ENCODE measurements around the gene SSX2IP. TPM values are rescaled to one million over a fixed set of nuclear protein-coding genes. Genes with fewer than 3 reads are reported as not detected.

SSX2IP gene
- total and polyA plus RNA-seq, 2 experiments from 2014 or later, result 23.2 to 28.4 TPM

GRCh38 chr1:84738237-84738636 lies 48.0 kb upstream of the SSX2IP start (continued):
- TF ChIP-seq, protein P1, sequence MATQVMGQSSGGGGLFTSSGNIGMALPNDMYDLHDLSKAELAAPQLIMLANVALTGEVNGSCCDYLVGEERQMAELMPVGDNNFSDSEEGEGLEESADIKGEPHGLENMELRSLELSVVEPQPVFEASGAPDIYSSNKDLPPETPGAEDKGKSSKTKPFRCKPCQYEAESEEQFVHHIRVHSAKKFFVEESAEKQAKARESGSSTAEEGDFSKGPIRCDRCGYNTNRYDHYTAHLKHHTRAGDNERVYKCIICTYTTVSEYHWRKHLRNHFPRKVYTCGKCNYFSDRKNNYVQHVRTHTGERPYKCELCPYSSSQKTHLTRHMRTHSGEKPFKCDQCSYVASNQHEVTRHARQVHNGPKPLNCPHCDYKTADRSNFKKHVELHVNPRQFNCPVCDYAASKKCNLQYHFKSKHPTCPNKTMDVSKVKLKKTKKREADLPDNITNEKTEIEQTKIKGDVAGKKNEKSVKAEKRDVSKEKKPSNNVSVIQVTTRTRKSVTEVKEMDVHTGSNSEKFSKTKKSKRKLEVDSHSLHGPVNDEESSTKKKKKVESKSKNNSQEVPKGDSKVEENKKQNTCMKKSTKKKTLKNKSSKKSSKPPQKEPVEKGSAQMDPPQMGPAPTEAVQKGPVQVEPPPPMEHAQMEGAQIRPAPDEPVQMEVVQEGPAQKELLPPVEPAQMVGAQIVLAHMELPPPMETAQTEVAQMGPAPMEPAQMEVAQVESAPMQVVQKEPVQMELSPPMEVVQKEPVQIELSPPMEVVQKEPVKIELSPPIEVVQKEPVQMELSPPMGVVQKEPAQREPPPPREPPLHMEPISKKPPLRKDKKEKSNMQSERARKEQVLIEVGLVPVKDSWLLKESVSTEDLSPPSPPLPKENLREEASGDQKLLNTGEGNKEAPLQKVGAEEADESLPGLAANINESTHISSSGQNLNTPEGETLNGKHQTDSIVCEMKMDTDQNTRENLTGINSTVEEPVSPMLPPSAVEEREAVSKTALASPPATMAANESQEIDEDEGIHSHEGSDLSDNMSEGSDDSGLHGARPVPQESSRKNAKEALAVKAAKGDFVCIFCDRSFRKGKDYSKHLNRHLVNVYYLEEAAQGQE (IDR thresholded peaks at IDR 0.05; ENCODE audit: unreplicated experiment), result no peak
- TF ChIP-seq JUNB (IDR thresholded peaks at IDR 0.05; ENCODE audit: unreplicated experiment), result no peak
- TF ChIP-seq, protein P2, sequence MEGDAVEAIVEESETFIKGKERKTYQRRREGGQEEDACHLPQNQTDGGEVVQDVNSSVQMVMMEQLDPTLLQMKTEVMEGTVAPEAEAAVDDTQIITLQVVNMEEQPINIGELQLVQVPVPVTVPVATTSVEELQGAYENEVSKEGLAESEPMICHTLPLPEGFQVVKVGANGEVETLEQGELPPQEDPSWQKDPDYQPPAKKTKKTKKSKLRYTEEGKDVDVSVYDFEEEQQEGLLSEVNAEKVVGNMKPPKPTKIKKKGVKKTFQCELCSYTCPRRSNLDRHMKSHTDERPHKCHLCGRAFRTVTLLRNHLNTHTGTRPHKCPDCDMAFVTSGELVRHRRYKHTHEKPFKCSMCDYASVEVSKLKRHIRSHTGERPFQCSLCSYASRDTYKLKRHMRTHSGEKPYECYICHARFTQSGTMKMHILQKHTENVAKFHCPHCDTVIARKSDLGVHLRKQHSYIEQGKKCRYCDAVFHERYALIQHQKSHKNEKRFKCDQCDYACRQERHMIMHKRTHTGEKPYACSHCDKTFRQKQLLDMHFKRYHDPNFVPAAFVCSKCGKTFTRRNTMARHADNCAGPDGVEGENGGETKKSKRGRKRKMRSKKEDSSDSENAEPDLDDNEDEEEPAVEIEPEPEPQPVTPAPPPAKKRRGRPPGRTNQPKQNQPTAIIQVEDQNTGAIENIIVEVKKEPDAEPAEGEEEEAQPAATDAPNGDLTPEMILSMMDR (conservative IDR thresholded peaks at IDR 0.05; ENCODE audit: low read depth in 2 of 2), result no peak

- no peak overlapping the region for H3K4me3 Mint-ChIP-seq
- Histone ChIP-seq H3F3A (replicated peaks; ENCODE audit: low read depth) (no peaks in the 10 kb centered on the region; the same call in 1 of the 2 replicates), H3K4me1 (ENCODE audit: insufficient read depth) (peaks cover 36% of the 10 kb centered on the region), H4K20me1 (replicated peaks; ENCODE audit: insufficient read depth) (no peaks in the 10 kb centered on the region), H3K4me3 (no peak overlapping the region), H2AFZ (peak overlapping the region; percentile 95; the same call in 1 of the 2 replicates), H3K4me2 (no peak overlapping the region), H3K9me2 (ENCODE audit: insufficient read depth) (no peaks in the 10 kb centered on the region), H3K27ac (ENCODE audit: low read depth) (no peak overlapping the region), H3K27me3 (ENCODE audit: insufficient read depth) (no peaks in the 10 kb centered on the region), H3K36me3 (ENCODE audit: insufficient read depth) (no peaks in the 10 kb centered on the region), H3K79me2 (replicated peaks; ENCODE audit: insufficient read depth) (no peaks in the 10 kb centered on the region)
- no peak overlapping the region for H3K27ac Mint-ChIP-seq
- H3K4me1 Mint-ChIP-seq, result peaks cover 35% of the 10 kb centered on the region
- DNase-seq (ENCODE audit: low spot score), result no peak
- H3K36me3 Mint-ChIP-seq (ENCODE audit: low read depth), result peaks cover 2% of the 10 kb centered on the region; the same call in 1 of the 3 replicates
- H3K27me3 Mint-ChIP-seq (ENCODE audit: insufficient read depth, low read depth, poor library complexity), result no peaks in the 10 kb centered on the region
- ATAC-seq, result no peak
- H3K9me3 Mint-ChIP-seq, result no peaks in the 10 kb centered on the region; the same call in 1 of the 3 replicates
- no peak for TF ChIP-seq CREB1 (CRISPR knock-in tag; IDR thresholded peaks at IDR 0.05; ENCODE audit: low read depth)
- no peak for TF ChIP-seq JUNB (IDR thresholded peaks at IDR 0.05; ENCODE audit: unreplicated experiment)
- TF ChIP-seq, protein P2 (conservative IDR thresholded peaks at IDR 0.05; ENCODE audit: low read depth in 2 of 2), result no peak
- TF ChIP-seq, protein P3, sequence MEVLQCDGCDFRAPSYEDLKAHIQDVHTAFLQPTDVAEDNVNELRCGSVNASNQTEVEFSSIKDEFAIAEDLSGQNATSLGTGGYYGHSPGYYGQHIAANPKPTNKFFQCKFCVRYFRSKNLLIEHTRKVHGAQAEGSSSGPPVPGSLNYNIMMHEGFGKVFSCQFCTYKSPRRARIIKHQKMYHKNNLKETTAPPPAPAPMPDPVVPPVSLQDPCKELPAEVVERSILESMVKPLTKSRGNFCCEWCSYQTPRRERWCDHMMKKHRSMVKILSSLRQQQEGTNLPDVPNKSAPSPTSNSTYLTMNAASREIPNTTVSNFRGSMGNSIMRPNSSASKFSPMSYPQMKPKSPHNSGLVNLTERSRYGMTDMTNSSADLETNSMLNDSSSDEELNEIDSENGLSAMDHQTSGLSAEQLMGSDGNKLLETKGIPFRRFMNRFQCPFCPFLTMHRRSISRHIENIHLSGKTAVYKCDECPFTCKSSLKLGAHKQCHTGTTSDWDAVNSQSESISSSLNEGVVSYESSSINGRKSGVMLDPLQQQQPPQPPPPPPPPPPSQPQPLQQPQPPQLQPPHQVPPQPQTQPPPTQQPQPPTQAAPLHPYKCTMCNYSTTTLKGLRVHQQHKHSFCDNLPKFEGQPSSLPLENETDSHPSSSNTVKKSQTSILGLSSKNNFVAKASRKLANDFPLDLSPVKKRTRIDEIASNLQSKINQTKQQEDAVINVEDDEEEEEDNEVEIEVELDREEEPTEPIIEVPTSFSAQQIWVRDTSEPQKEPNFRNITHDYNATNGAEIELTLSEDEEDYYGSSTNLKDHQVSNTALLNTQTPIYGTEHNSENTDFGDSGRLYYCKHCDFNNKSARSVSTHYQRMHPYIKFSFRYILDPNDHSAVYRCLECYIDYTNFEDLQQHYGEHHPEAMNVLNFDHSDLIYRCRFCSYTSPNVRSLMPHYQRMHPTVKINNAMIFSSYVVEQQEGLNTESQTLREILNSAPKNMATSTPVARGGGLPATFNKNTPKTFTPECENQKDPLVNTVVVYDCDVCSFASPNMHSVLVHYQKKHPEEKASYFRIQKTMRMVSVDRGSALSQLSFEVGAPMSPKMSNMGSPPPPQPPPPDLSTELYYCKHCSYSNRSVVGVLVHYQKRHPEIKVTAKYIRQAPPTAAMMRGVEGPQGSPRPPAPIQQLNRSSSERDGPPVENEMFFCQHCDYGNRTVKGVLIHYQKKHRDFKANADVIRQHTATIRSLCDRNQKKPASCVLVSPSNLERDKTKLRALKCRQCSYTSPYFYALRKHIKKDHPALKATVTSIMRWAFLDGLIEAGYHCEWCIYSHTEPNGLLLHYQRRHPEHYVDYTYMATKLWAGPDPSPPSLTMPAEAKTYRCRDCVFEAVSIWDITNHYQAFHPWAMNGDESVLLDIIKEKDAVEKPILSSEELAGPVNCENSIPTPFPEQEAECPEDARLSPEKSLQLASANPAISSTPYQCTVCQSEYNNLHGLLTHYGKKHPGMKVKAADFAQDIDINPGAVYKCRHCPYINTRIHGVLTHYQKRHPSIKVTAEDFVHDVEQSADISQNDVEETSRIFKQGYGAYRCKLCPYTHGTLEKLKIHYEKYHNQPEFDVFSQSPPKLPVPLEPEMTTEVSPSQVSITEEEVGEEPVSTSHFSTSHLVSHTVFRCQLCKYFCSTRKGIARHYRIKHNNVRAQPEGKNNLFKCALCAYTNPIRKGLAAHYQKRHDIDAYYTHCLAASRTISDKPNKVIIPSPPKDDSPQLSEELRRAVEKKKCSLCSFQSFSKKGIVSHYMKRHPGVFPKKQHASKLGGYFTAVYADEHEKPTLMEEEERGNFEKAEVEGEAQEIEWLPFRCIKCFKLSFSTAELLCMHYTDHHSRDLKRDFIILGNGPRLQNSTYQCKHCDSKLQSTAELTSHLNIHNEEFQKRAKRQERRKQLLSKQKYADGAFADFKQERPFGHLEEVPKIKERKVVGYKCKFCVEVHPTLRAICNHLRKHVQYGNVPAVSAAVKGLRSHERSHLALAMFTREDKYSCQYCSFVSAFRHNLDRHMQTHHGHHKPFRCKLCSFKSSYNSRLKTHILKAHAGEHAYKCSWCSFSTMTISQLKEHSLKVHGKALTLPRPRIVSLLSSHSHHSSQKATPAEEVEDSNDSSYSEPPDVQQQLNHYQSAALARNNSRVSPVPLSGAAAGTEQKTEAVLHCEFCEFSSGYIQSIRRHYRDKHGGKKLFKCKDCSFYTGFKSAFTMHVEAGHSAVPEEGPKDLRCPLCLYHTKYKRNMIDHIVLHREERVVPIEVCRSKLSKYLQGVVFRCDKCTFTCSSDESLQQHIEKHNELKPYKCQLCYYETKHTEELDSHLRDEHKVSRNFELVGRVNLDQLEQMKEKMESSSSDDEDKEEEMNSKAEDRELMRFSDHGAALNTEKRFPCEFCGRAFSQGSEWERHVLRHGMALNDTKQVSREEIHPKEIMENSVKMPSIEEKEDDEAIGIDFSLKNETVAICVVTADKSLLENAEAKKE (CRISPR knock-in tag; IDR thresholded peaks at IDR 0.05), result no peak
- no peak for TF ChIP-seq EZH2phosphoT487 (IDR thresholded peaks at IDR 0.05; ENCODE audit: unreplicated experiment)
- TF ChIP-seq, protein P4, sequence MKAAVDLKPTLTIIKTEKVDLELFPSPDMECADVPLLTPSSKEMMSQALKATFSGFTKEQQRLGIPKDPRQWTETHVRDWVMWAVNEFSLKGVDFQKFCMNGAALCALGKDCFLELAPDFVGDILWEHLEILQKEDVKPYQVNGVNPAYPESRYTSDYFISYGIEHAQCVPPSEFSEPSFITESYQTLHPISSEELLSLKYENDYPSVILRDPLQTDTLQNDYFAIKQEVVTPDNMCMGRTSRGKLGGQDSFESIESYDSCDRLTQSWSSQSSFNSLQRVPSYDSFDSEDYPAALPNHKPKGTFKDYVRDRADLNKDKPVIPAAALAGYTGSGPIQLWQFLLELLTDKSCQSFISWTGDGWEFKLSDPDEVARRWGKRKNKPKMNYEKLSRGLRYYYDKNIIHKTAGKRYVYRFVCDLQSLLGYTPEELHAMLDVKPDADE (IDR thresholded peaks at IDR 0.05), result no peak
Observed at GRCh38 chr1:84737590-84737989, 47.3 kb upstream of the SSX2IP start.
